Transverse colon (tissue), 4 donors: Measurements from ENCODE around the gene PPP4R4. TPM values are rescaled to one million over a fixed set of nuclear protein-coding genes. Genes with fewer than 3 reads are reported as not detected.

Source experiments
- DNase-seq: peaks from one replicate; pipeline ENCODE4 v3.0.0-alpha.2; 2019
- H3K27ac ChIP-seq, 4 donors: fragments of 200-600 bp; sonication (generic); 2 replicates each; pipeline ENCODE4 v1.5.1; 2016 to 2018; ENCODE audit warnings: inconsistent platforms in 4 of 4
- H3K27me3 ChIP-seq: fragments of 200-600 bp; sonication (generic); 2 replicates; pipeline ENCODE4 v1.5.1; 2017; ENCODE audit warnings: inconsistent platforms
- H3K36me3 ChIP-seq, 4 donors: fragments of 200-600 bp; sonication (generic); 2 replicates each; pipeline ENCODE4 v1.5.1; 2017 to 2019; ENCODE audit warnings: inconsistent platforms in 4 of 4
- H3K4me1 ChIP-seq, 4 donors: fragments of 200-600 bp; sonication (generic); 2 replicates each; pipeline ENCODE4 v1.5.1; 2017 to 2020; ENCODE audit warnings: inconsistent platforms in 4 of 4
- H3K4me3 ChIP-seq, 4 donors: fragments of 200-600 bp; sonication (generic); 1 replicate in 1 of 4; 2 replicates in 3 of 4; pipeline versions ENCODE4 v1.5.1 to v1.6.1; 2017 to 2019; ENCODE audit warnings: inconsistent platforms in 4 of 4
- H3K9me3 ChIP-seq, 2 donors: fragments of 200-600 bp; sonication (generic); 2 replicates each; pipeline ENCODE4 v1.5.1; 2017 to 2019; ENCODE audit warnings: inconsistent platforms in 2 of 2
- EP300 ChIP-seq: sonication (generic); formaldehyde crosslinking; IDR thresholded peaks from one replicate; pipeline ENCODE4 v1.6.1; 2017; ENCODE audit warnings: antibody characterized with exemption, low read depth
- POLR2A ChIP-seq: fragments of 450-650 bp; IDR thresholded peaks from one replicate; pipeline ENCODE4 v1.6.1; 2016; ENCODE audit warnings: antibody characterized with exemption, mild to moderate bottlenecking, moderate library complexity
- POLR2AphosphoS5 ChIP-seq, 3 donors: sonication (generic); formaldehyde crosslinking; IDR thresholded peaks; one replicate each; pipeline ENCODE4 v1.6.1; 2016; ENCODE audit warnings: antibody characterized with exemption in 3 of 3
- WGBS, 2 donors: methylation state at CpG; one replicate each; pipeline ENCODE4 v1.1.5; 2018; ENCODE audit warnings: low coverage in 1 of 2; 5-methylcytosine and 5-hydroxymethylcytosine counted together
- in situ Hi-C, 4 donors: fragments of 200-750 bp; cut with MboI; loops; one replicate each; pipeline versions ENCODE4 v1.15.0 to v1.15.1; 2017; ENCODE audit warnings: low sequenced_read_pairs in 3 of 4, low pct_ligation_motif_present in 1 of 4, low pct_unique_long_range_greater_than_20kb in 1 of 4
- intact Hi-C: fragments of 100-400 bp; cut with DNase I; formaldehyde crosslinking; loops from one replicate; pipeline ENCODE4 v1.15.1; 2023; ENCODE audit warnings: low total_unique reads
- total RNA-seq, 4 donors: library from RNA; depleted of rRNA; stranded (reverse); fragments of >200 nt; gene quantifications; one replicate each; pipeline ENCODE4 v1.1.0, GENCODE V29; 2016
- TF ChIP-seq, protein P1 (sequence below), 5 experiments: fragments of 200-600 bp in 3 of 5; fragments of 450-650 bp in 2 of 5; sonication (generic) in 3 of 5; IDR thresholded peaks; 1 replicate in 2 of 5; 2 replicates in 3 of 5; pipeline ENCODE4 v1.5.1; 2016 to 2017; ENCODE audit warnings: antibody characterized with exemption in 5 of 5, inconsistent platforms in 3 of 5, mild to moderate bottlenecking in 2 of 5, moderate library complexity in 1 of 5

Gene PPP4R4
- total RNA-seq, 4 donors from 2014 or later = not detected

DNA sequence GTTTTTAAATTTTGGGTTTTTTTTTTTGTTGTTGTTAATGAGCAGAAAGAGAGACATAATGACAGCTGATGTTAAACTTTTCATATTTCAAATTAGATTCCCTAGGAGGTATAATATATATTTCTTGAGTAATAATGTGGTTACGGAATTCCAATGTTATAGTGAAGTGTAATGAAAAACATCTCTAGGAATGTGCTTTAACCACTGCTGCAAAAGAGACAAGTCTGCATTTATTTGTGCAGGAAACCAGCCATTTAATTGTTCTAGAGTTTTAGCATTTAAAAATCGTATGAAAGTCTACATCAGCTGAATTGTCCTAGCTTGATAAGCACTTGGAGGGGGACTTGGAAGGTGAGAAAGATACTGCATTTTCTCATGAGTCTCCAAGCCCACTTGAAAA is 104.6 kb downstream of the PPP4R4 start:
- no peaks in the 10 kb centered on the region for H3K4me1 ChIP-seq
- no peak for TF ChIP-seq POLR2AphosphoS5 (IDR thresholded peaks at IDR 0.05)
- TF ChIP-seq EP300 = no peak
- TF ChIP-seq, protein P1, sequence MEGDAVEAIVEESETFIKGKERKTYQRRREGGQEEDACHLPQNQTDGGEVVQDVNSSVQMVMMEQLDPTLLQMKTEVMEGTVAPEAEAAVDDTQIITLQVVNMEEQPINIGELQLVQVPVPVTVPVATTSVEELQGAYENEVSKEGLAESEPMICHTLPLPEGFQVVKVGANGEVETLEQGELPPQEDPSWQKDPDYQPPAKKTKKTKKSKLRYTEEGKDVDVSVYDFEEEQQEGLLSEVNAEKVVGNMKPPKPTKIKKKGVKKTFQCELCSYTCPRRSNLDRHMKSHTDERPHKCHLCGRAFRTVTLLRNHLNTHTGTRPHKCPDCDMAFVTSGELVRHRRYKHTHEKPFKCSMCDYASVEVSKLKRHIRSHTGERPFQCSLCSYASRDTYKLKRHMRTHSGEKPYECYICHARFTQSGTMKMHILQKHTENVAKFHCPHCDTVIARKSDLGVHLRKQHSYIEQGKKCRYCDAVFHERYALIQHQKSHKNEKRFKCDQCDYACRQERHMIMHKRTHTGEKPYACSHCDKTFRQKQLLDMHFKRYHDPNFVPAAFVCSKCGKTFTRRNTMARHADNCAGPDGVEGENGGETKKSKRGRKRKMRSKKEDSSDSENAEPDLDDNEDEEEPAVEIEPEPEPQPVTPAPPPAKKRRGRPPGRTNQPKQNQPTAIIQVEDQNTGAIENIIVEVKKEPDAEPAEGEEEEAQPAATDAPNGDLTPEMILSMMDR (IDR thresholded peaks at IDR 0.05) = no peak
- no peak for TF ChIP-seq POLR2A
- H3K36me3 ChIP-seq = no peaks in the 10 kb centered on the region
- intact Hi-C loops = no loop called here
- no peaks in the 10 kb centered on the region for H3K27me3 ChIP-seq
- H3K9me3 ChIP-seq = no peaks in the 10 kb centered on the region
- WGBS, 2 donors = 74 to 82% methylated on average over 2 of the region's 2 CpGs
- DNase-seq = no peak
- in situ Hi-C loops = no loop called here
- no peak overlapping the region for H3K27ac ChIP-seq
- no peak overlapping the region for H3K4me3 ChIP-seq

DNA sequence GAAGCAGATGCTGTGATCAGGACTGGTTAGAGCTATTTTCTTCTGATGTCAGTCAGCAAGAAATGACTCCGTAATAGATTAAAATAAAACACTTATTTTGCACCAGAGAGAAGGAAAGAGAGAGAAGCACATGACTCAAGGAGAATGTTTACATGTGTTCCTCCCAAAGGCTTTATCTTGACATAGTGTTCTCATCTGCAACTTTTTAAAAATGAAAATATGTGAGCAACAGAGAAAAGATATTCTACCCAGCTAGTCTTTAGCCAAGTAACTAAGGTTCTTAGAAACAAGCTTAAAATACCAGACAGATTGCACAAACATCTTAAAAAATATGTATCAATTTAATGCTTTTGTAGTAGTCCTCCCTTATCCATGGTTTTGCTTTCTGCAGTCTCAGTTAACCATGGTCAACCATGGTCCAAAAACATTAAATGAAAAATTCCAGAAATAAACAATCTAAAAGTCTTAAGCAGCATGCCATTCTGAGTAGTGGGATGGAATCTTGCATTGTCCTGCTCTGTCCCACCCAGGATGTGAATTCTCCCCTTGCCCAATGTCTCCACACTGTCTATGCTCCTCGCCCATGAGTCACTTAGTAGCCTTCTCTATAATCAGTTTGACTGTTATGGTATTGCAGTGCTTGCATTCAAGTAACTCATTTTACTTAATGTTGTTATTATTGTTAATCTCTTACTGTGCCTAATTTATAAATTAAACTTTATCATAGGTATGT is 109.0 kb downstream of the PPP4R4 start:
- WGBS, 2 donors = 68 to 80% methylated on average over 2 of the region's 2 CpGs
- TF ChIP-seq, protein P1 (IDR thresholded peaks at IDR 0.05) = no peak
- TF ChIP-seq EP300 = no peak
- no peak for TF ChIP-seq POLR2AphosphoS5 (IDR thresholded peaks at IDR 0.05)
- TF ChIP-seq POLR2A = no peak
- no peak overlapping the region for H3K27ac ChIP-seq
- H3K4me1 ChIP-seq = no peaks in the 10 kb centered on the region
- in situ Hi-C loops (no loop called here), intact Hi-C loops (loop anchor here (10.0 kb wide), 1 partner anchor 1082 kb away; no protein-coding TSS in a partner anchor)
- no peaks in the 10 kb centered on the region for H3K36me3 ChIP-seq
- H3K27me3 ChIP-seq = no peaks in the 10 kb centered on the region
- H3K4me3 ChIP-seq = no peak overlapping the region
- no peak for DNase-seq
- no peaks in the 10 kb centered on the region for H3K9me3 ChIP-seq

DNA sequence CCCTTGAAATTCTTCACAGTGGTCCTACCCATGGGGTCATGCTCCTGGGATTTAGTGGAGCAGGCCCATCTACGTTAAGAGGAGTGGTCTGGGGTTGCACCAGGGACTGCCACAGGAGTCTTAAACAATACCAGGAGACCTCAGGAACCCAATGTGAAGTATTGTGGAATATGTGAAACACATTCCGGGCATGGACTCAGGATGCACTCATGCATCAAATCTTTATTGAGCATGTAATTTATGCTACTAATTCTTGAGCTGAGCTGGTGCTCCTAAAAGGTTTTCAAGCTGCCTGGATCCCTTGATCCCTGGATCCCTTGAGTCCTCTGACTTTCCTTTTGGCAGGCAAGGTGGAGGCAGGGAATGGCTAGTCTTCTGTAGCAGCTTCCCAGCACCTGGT is 110.1 kb downstream of the PPP4R4 start:
- TF ChIP-seq, protein P1 (IDR thresholded peaks at IDR 0.05) = no peak
- no peak for TF ChIP-seq EP300
- TF ChIP-seq POLR2AphosphoS5 (IDR thresholded peaks at IDR 0.05) = no peak
- no peak for TF ChIP-seq POLR2A
- Histone ChIP-seq H3K4me3 (no peak overlapping the region), H3K27me3 (no peaks in the 10 kb centered on the region), H3K9me3 (no peaks in the 10 kb centered on the region), H3K4me1 (no peaks in the 10 kb centered on the region), H3K36me3 (no peaks in the 10 kb centered on the region), H3K27ac (no peak overlapping the region)
- in situ Hi-C loops (no loop called here), intact Hi-C loops (loop anchor here (10.0 kb wide), 1 partner anchor 1081 kb away; no protein-coding TSS in a partner anchor)
- WGBS, 2 donors = 72% methylated on average over 2 of the region's 2 CpGs; no CpG with 5 or more reads in 1 of the 2 donors
- no peak for DNase-seq

DNA sequence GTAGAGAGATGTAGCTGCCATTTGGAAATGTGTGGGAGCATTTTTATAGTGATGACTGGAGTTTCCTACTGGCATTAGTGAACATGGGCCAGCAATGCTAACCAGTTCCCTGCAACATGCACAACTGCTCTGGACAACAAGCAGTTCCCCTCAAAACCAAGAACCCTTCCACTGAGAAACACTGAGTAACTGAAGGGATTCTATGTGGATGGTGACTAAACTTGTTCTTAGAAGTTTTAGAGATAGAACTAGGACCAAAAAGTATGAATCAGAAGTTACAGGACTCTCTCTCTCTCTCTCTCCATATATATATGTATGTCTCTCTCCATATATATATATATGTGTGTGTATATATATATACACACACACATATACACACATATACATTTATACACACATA is 111.0 kb downstream of the PPP4R4 start:
- DNase-seq = no peak
- H3K36me3 ChIP-seq = no peaks in the 10 kb centered on the region
- TF ChIP-seq EP300 (no peak), POLR2A (no peak), POLR2AphosphoS5 (IDR thresholded peaks at IDR 0.05) (no peak)
- TF ChIP-seq, protein P1 (IDR thresholded peaks at IDR 0.05) = no peak
- no peak overlapping the region for H3K27ac ChIP-seq
- no peaks in the 10 kb centered on the region for H3K27me3 ChIP-seq
- in situ Hi-C loops (no loop called here), intact Hi-C loops (loop anchor here (10.0 kb wide), 1 partner anchor 1080 kb away; no protein-coding TSS in a partner anchor)
- no peaks in the 10 kb centered on the region for H3K9me3 ChIP-seq
- no peaks in the 10 kb centered on the region for H3K4me1 ChIP-seq
- H3K4me3 ChIP-seq = no peak overlapping the region
